Lower leg skin (tissue), 4 donors: ENCODE results near the gene ACBD3. TPM values are rescaled to one million over a fixed set of nuclear protein-coding genes. Genes with fewer than 3 reads are reported as not detected.

Experiments
- DNase-seq, 2 donors: peaks; one replicate each; pipeline ENCODE4 v3.0.0-alpha.2; 2019; ENCODE audit warnings: low spot score in 2 of 2
- H3K4me3 ChIP-seq: fragments of 200-600 bp; sonication (generic); 2 replicates; pipeline ENCODE4 v1.5.1; 2017; ENCODE audit warnings: mild to moderate bottlenecking, low read depth; ENCODE audit not compliant: poor library complexity, severe bottlenecking
- POLR2A ChIP-seq, 2 donors: fragments of 450-650 bp; IDR thresholded peaks; one replicate each; pipeline ENCODE4 v1.6.1; 2016 to 2017; ENCODE audit warnings: antibody characterized with exemption in 2 of 2, mild to moderate bottlenecking in 1 of 2, moderate library complexity in 1 of 2
- WGBS, 2 donors: methylation state at CpG; one replicate each; pipeline ENCODE4 v1.1.5; 2018; 5-methylcytosine and 5-hydroxymethylcytosine counted together
- intact Hi-C: fragments of 100-400 bp; cut with DNase I; formaldehyde crosslinking; loops from one replicate; pipeline ENCODE4 v1.15.0; 2023; ENCODE audit warnings: low total_unique reads
- total RNA-seq, 4 donors: library from RNA; depleted of rRNA; stranded (reverse); fragments of >200 nt; gene quantifications; one replicate each; pipeline ENCODE4 v1.1.0, GENCODE V29; 2016
- TF ChIP-seq, protein P1 (sequence below), 3 donors: fragments of 450-650 bp; IDR thresholded peaks; one replicate each; pipeline ENCODE4 v1.5.1; 2016; ENCODE audit warnings: antibody characterized with exemption in 3 of 3, mild to moderate bottlenecking in 3 of 3, moderate library complexity in 2 of 3

ACBD3 gene
- total RNA-seq, 4 donors from 2014 or later = 39.7 to 57.6 (median 49.9) TPM

DNA sequence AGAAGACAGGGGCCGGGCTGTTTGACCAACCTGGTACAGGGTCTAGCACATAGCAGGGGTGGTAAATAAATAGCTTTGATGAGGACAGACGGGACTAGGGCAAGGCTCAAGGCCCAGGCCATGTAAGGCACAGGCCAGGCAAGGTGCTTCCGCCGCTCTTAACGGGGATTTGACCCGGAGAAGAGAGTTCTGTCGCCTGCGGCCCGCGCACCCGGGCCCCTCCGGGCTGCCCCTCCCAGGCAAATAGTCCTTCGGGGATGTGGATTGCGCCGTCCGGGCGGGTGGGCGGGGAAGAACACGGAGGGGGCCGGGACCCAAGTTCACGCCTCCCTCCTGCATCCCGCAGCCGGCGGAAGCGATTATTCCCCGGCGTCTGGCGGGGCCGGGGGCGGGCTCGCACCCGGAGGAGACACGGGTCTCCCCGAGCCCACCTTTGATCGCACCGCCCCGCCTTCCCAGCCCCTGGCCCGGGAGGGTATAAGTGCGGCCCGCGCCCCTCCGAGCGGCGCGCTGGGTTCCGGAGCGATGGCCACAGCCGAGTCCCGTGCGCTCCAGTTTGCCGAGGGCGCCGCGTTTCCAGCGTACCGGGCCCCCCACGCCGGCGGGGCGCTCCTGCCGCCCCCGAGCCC is 36.7 kb upstream of the ACBD3 start, which contains the start of gene MIXL1:
Gene MIXL1 (plus strand): TSS at position 508 of the 629 bp plus-strand sequence. CDS start 18 bp downstream, at position 526.
- intact Hi-C loops = no loop called here
- no peak within 1 kb of the TSS for H3K4me3 ChIP-seq
- TF ChIP-seq, protein P1, sequence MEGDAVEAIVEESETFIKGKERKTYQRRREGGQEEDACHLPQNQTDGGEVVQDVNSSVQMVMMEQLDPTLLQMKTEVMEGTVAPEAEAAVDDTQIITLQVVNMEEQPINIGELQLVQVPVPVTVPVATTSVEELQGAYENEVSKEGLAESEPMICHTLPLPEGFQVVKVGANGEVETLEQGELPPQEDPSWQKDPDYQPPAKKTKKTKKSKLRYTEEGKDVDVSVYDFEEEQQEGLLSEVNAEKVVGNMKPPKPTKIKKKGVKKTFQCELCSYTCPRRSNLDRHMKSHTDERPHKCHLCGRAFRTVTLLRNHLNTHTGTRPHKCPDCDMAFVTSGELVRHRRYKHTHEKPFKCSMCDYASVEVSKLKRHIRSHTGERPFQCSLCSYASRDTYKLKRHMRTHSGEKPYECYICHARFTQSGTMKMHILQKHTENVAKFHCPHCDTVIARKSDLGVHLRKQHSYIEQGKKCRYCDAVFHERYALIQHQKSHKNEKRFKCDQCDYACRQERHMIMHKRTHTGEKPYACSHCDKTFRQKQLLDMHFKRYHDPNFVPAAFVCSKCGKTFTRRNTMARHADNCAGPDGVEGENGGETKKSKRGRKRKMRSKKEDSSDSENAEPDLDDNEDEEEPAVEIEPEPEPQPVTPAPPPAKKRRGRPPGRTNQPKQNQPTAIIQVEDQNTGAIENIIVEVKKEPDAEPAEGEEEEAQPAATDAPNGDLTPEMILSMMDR (IDR thresholded peaks at IDR 0.05) = no peak
- no peak for TF ChIP-seq POLR2A (IDR thresholded peaks at IDR 0.05)
- DNase-seq = no peak
- 14 to 47% methylated on average over 6 to 25 of the region's 62 CpGs for WGBS, 2 donors

DNA sequence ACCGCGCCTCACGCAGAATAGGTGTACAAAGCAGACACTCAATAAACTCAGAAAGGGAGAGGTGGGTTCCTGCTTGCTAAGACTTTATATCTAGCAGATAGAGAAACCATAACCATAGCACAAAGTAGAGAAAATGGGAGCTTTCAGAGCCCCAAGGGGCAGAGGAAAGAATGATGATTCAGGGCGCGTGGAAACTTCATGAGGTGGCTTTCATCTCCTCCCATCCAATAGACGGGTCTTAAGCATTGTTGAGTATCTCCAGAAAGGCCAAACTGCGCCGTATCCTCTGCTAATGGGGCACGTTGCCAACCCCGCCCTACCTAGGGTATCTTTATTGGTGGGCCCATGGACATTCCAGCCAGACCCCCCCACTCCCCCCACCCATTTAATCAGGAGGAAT is 36.1 kb upstream of the ACBD3 start:
- TF ChIP-seq, protein P1 (IDR thresholded peaks at IDR 0.05) = no peak
- TF ChIP-seq POLR2A (IDR thresholded peaks at IDR 0.05) = no peak
- no peak overlapping the region for H3K4me3 ChIP-seq
- WGBS, 2 donors = 92 to 96% methylated on average over 10 of the region's 10 CpGs
- DNase-seq = no peak
- intact Hi-C loops = no loop called here

DNA sequence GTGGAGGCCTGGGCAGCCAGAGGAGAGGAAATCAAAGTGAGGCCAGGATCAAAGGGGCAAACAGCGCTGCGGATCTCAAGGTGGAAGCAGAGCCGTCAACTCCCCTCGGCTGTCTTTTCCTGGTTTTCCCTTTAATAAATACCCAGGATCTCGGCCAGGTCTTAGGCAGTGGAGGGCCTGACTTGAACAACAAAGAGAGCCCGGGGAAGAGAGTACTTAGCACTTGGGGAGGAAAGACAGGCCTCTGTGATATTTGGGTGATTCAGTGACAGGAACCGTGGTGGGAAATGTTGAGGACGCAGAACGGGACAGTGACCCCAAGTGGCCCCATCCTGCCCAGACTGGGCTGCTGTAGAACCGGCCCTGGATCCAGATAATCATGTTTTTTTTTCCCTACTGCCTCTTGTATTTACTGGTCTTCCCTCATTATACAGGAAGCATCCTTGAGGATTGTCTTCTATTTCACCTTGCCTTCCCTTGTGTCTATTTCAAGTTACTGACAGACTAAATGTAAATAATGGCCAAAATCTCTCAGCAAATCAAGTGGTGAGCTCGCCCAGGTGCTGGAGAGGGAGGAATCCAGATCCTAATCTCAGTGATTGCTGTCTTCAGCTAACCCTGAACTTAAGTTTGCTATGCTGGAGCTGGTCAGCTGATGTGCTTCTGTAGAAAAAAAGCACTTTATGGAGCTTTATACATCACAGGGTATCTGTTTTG is 34.1 kb upstream of the ACBD3 start:
- no peak for DNase-seq
- no peak overlapping the region for H3K4me3 ChIP-seq
- WGBS, 2 donors = 52 to 57% methylated on average over 11 of the region's 11 CpGs
- intact Hi-C loops = no loop called here
- TF ChIP-seq, protein P1 (IDR thresholded peaks at IDR 0.05) = no peak
- TF ChIP-seq POLR2A (IDR thresholded peaks at IDR 0.05) = no peak

DNA sequence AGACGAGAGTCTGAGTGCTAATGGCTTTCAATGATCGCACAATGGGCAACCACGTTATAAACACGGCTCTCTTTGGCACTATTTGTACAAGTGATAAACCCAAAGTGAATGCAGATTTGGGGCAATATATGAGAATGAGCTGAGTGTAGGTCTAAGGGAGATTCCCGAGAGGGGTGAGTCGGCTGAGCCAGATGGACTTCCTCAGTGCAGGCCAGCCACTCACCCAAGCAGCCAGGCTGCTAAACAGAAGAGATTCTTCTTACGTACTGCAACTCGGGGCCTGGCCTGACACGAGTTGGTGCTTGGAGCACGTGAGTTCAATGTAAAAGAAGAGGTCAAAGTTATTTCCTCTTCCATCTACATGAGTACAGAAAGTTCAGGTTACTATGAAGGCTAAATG is 30.7 kb upstream of the ACBD3 start:
- intact Hi-C loops = no loop called here
- TF ChIP-seq, protein P1 (IDR thresholded peaks at IDR 0.05) = no peak
- no peak for TF ChIP-seq POLR2A (IDR thresholded peaks at IDR 0.05)
- WGBS, 2 donors = 72 to 83% methylated on average over 10 of the region's 10 CpGs
- H3K4me3 ChIP-seq = no peak overlapping the region
- no peak for DNase-seq

DNA sequence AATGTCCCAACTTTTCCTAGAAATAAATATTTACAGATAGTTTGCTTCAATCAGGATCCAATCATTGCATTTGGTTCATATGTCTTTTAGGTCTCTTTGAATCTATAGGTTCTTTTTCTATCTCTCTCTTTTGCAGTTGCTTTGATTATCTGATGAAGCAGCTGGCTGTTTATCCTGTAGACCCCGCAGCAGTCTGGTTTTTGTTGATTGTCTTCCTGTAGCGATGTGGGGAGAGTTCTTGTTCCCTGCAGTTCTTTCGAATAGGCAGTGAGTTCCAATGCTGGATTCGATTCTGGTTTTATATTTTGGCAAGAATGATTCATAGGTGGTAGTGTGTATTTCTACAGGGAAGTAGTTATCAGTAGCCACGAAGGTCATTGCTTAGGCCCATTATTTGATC is 29.5 kb upstream of the ACBD3 start:
- no peak for DNase-seq
- WGBS, 2 donors = 69 to 74% methylated on average over 5 of the region's 5 CpGs
- intact Hi-C loops = no loop called here
- no peak for TF ChIP-seq POLR2A (IDR thresholded peaks at IDR 0.05)
- TF ChIP-seq, protein P1 (IDR thresholded peaks at IDR 0.05) = no peak
- no peak overlapping the region for H3K4me3 ChIP-seq
